Esophagus squamous epithelium (tissue), 5 donors: ENCODE data around the gene ETV7. TPM values are rescaled to one million over a fixed set of nuclear protein-coding genes. Genes with fewer than 3 reads are reported as not detected.

ENCODE experiments used
- DNase-seq: peaks from one replicate; lab custom pipeline; 2025; lab: John Stamatoyannopoulos, UW
- H3K27ac ChIP-seq, 4 donors: fragments of 200-600 bp; sonication (generic); one replicate each; pipeline ENCODE4 v1.5.1; 2016 to 2019; ENCODE audit warnings: mild to moderate bottlenecking in 1 of 4
- H3K27me3 ChIP-seq, 4 donors: fragments of 200-600 bp; sonication (generic); 1 replicate in 3 of 4; 2 replicates in 1 of 4; pipeline versions ENCODE4 v1.5.1 to v1.6.0; 2017 to 2021; ENCODE audit warnings: antibody characterized with exemption in 1 of 4
- H3K36me3 ChIP-seq, 3 donors: fragments of 200-600 bp; sonication (generic); one replicate each; pipeline ENCODE4 v1.5.1; 2016 to 2019
- H3K4me1 ChIP-seq, 3 donors: fragments of 200-600 bp; sonication (generic); one replicate each; pipeline ENCODE4 v1.5.1; 2017 to 2019
- H3K4me3 ChIP-seq, 4 donors: fragments of 200-600 bp; sonication (generic); 1 replicate in 3 of 4; 2 replicates in 1 of 4; pipeline ENCODE4 v1.5.1; 2016 to 2019; ENCODE audit warnings: mild to moderate bottlenecking in 2 of 4, moderate library complexity in 1 of 4
- H3K9me3 ChIP-seq, 3 donors: fragments of 200-600 bp; sonication (generic); one replicate each; pipeline ENCODE4 v1.5.1; 2016 to 2019
- CTCF ChIP-seq, 6 experiments: fragments of 450-650 bp in 4 of 6; fragments of 200-600 bp in 2 of 6; sonication (generic) in 2 of 6; IDR thresholded peaks; one replicate each; pipeline ENCODE4 v1.5.1; 2016 to 2019; ENCODE audit warnings: antibody characterized with exemption in 6 of 6, mild to moderate bottlenecking in 4 of 6, moderate library complexity in 4 of 6
- POLR2A ChIP-seq, 4 donors: fragments of 450-650 bp; IDR thresholded peaks; one replicate each; pipeline ENCODE4 v1.6.1; 2017; ENCODE audit warnings: antibody characterized with exemption in 4 of 4, mild to moderate bottlenecking in 4 of 4, moderate library complexity in 3 of 4
- WGBS, 2 donors: methylation state at CpG; one replicate each; pipeline ENCODE4 v1.1.5; 2018; 5-methylcytosine and 5-hydroxymethylcytosine counted together
- intact Hi-C: fragments of 100-400 bp; cut with DNase I; formaldehyde crosslinking; loops from one replicate; pipeline ENCODE4 v1.15.0; 2022
- total RNA-seq, 4 donors: library from RNA; depleted of rRNA; stranded (reverse); fragments of >200 nt; gene quantifications; one replicate each; pipeline ENCODE4 v1.1.0, GENCODE V29; 2016
- donor health status: DM: yes; HTN: yes; CAD: no.

ETV7 gene
- total RNA-seq, 4 donors from 2014 or later: 1.3 to 7.3 (median 2.3) TPM

GRCh38 chr6:36347621-36348020 is 39.8 kb downstream of the ETV7 start:
- peaks cover 0 to 25% (median 0%) of the 10 kb centered on the region in 3 donors for H3K4me1 ChIP-seq
- DNase-seq: no peak
- H3K27me3 ChIP-seq: no peaks in the 10 kb centered on the region
- no peak overlapping the region for H3K4me3 ChIP-seq
- no peak overlapping the region for H3K27ac ChIP-seq
- 79 to 89% methylated on average over 1 to 3 of the region's 4 CpGs for WGBS, 2 donors
- no peaks in the 10 kb centered on the region for H3K36me3 ChIP-seq
- TF ChIP-seq CTCF (IDR thresholded peaks at IDR 0.05): no peak
- no peak for TF ChIP-seq POLR2A (IDR thresholded peaks at IDR 0.05)
- H3K9me3 ChIP-seq: no peaks in the 10 kb centered on the region
- intact Hi-C loops: no loop called here

GRCh38 chr6:36346486-36347273 is 40.8 kb downstream of the ETV7 start:
- DNase-seq: no peak
- Histone ChIP-seq H3K9me3 (no peaks in the 10 kb centered on the region), H3K4me3 (no peak overlapping the region), H3K27ac (no peak overlapping the region), H3K27me3 (peaks cover 0 to 7% (median 0%) of the 10 kb centered on the region in 4 donors), H3K36me3 (no peaks in the 10 kb centered on the region), H3K4me1 (peaks cover 0 to 25% (median 0%) of the 10 kb centered on the region in 3 donors)
- 91 to 92% methylated on average over 18 to 20 of the region's 20 CpGs for WGBS, 2 donors
- intact Hi-C loops: no loop called here
- TF ChIP-seq POLR2A (IDR thresholded peaks at IDR 0.05) (no peak), CTCF (IDR thresholded peaks at IDR 0.05) (no peak)

GRCh38 chr6:36345681-36346466 is 41.6 kb downstream of the ETV7 start:
- Histone ChIP-seq H3K27me3 (peaks cover 0 to 9% (median 0%) of the 10 kb centered on the region in 4 donors), H3K27ac (no peak overlapping the region), H3K9me3 (no peaks in the 10 kb centered on the region), H3K4me3 (no peak overlapping the region), H3K36me3 (no peaks in the 10 kb centered on the region), H3K4me1 (peaks cover 0 to 31% (median under 1%) of the 10 kb centered on the region in 3 donors)
- intact Hi-C loops: no loop called here
- TF ChIP-seq POLR2A (IDR thresholded peaks at IDR 0.05) (no peak), CTCF (IDR thresholded peaks at IDR 0.05) (no peak)
- WGBS, 2 donors: 72 to 80% methylated on average over 9 to 13 of the region's 13 CpGs
- DNase-seq: no peak

GRCh38 chr6:36343109-36343680 is 44.3 kb downstream of the ETV7 start:
- no peak overlapping the region for H3K4me3 ChIP-seq
- TF ChIP-seq CTCF (IDR thresholded peaks at IDR 0.05) (no peak), POLR2A (IDR thresholded peaks at IDR 0.05) (no peak)
- intact Hi-C loops: no loop called here
- H3K4me1 ChIP-seq: peaks cover 0 to 21% (median 2%) of the 10 kb centered on the region in 3 donors
- no peak for DNase-seq
- 81 to 93% methylated on average over 5 of the region's 5 CpGs for WGBS, 2 donors
- no peak overlapping the region for H3K27ac ChIP-seq
- H3K9me3 ChIP-seq: no peaks in the 10 kb centered on the region
- H3K36me3 ChIP-seq: no peaks in the 10 kb centered on the region
- peaks cover 0 to 27% (median 0%) of the 10 kb centered on the region in 4 donors for H3K27me3 ChIP-seq
